ENCODE data around the gene RPL29.

The RPL29 gene

GRCh38 chr3:51983578-51984268 lies 12.0 kb downstream of the RPL29 start:
- no peak for DNase-seq (ENCODE audit: low read depth, low spot score)

- DNase-seq (ENCODE audit: low read depth, low spot score): peak; percentile 52
Observed at GRCh38 chr3:51982838-51983577, 12.7 kb downstream of the RPL29 start, which contains the start of gene ACY1. TSS of gene ACY1 (plus strand) at chr3:51983535. CDS start at chr3:51984065, 530 bp downstream.

- DNase-seq (ENCODE audit: low read depth, low spot score): no peak
Observed at GRCh38 chr3:51982352-51982837, 13.3 kb downstream of the RPL29 start.

GRCh38 chr3:51980253-51980652 lies 15.4 kb downstream of the RPL29 start:
- DNase-seq (ENCODE audit: low read depth, low spot score): no peak

- DNase-seq (ENCODE audit: low read depth, low spot score): no peak
Observed at GRCh38 chr3:51978143-51978502, 17.6 kb downstream of the RPL29 start.

- no peak for DNase-seq (ENCODE audit: low read depth, low spot score)
Observed at GRCh38 chr3:51977446-51978142, 18.1 kb downstream of the RPL29 start.

GRCh38 chr3:51975852-51976549 lies 19.7 kb downstream of the RPL29 start:
- no peak for DNase-seq (ENCODE audit: low read depth, low spot score)

- peak; percentile 30 for DNase-seq (ENCODE audit: low read depth, low spot score)
Observed at GRCh38 chr3:51974963-51975851, 20.5 kb downstream of the RPL29 start, which contains the start of gene ABHD14A. TSS of gene ABHD14A (plus strand) at chr3:51975064. CDS start at chr3:51975136, 72 bp downstream.

GRCh38 chr3:51974277-51974962 lies 21.3 kb downstream of the RPL29 start:
- no peak for DNase-seq (ENCODE audit: low read depth, low spot score)

- no peak for DNase-seq (ENCODE audit: low read depth, low spot score)
Observed at GRCh38 chr3:51971350-51971749, 24.3 kb downstream of the RPL29 start.

GRCh38 chr3:51970606-51971300 lies 24.9 kb downstream of the RPL29 start:
- DNase-seq (ENCODE audit: low read depth, low spot score): no peak

GRCh38 chr3:51969841-51970240 lies 25.9 kb downstream of the RPL29 start:
- DNase-seq (ENCODE audit: low read depth, low spot score): no peak

GRCh38 chr3:51968883-51969678 lies 26.6 kb downstream of the RPL29 start:
- no peak for DNase-seq (ENCODE audit: low read depth, low spot score)

GRCh38 chr3:51968170-51968775 lies 27.4 kb downstream of the RPL29 start:
- DNase-seq (ENCODE audit: low read depth, low spot score): no peak

- no peak for DNase-seq (ENCODE audit: low read depth, low spot score)
Observed at GRCh38 chr3:51967384-51968169, 28.1 kb downstream of the RPL29 start, which contains the start of gene PCBP4. TSS of gene PCBP4 (minus strand) at chr3:51967454. CDS start at chr3:51961240, 6,214 bp downstream.

GRCh38 chr3:51966922-51967383 lies 28.7 kb downstream of the RPL29 start:
- DNase-seq (ENCODE audit: low read depth, low spot score): no peak

GRCh38 chr3:51966486-51966885 lies 29.2 kb downstream of the RPL29 start:
- no peak for DNase-seq (ENCODE audit: low read depth, low spot score)
